GM12878 (cell line): ENCODE results near the gene PHOX2A. TPM values are rescaled to one million over a fixed set of nuclear protein-coding genes. Genes with fewer than 3 reads are reported as not detected.

Source experiments
- ATAC-seq: fragments of 200-7000 bp; cut with Tn5 transposase; 3 replicates; pipeline ENCODE4 v1.9.1; 2020; ENCODE audit warnings: mild to moderate bottlenecking, moderate library complexity
- BruUV-seq: library from RNA; stranded (reverse); fragments of 400-500 nt; replicated peaks from 2 replicates; lab custom pipeline; 2021; lab: Mats Ljungman, UMichigan
- CTCF ChIA-PET: fragments of 300-600 bp; sonication (Branson Sonifier 250); formaldehyde crosslinking; extraction: SDS; loops from one replicate; lab custom pipeline; 2021; ENCODE audit warnings: inconsistent platforms; lab: Yijun Ruan, JAX
- POLR2A ChIA-PET: fragments of 350-600 bp; formaldehyde crosslinking; extraction: SDS; loops from one replicate; lab custom pipeline; 2021; ENCODE audit warnings: inconsistent platforms; lab: Charles Lee
- RAD21 ChIA-PET: fragments of 300-600 bp; sonication (Branson Sonifier 250); formaldehyde crosslinking; loops from one replicate; lab custom pipeline; 2023; ENCODE audit warnings: antibody characterized with exemption; ENCODE audit not compliant: unreplicated experiment; lab: Charles Lee
- SMC1A ChIA-PET: fragments of 300-600 bp; sonication (Branson Sonifier 250); formaldehyde crosslinking; loops from one replicate; lab custom pipeline; 2023; ENCODE audit not compliant: unreplicated experiment, uncharacterized antibody; lab: Charles Lee
- DNase-seq: peaks from one replicate; pipeline ENCODE4 v3.0.0-alpha.2; 2011; ENCODE audit warnings: low read depth, low spot score
- FAIRE-seq: peaks from 3 replicates; lab custom pipeline; 2011; peaks lifted over from hg19 to GRCh38; lab: Jason Lieb, UNC
- H2AFZ ChIP-seq: 2 replicates; pipeline ENCODE4 v1.6.0; 2011; ENCODE audit warnings: low read depth, low read length, control low read depth; ENCODE audit not compliant: control insufficient read depth
- H3K27ac ChIP-seq: 2 replicates; pipeline ENCODE4 v1.5.1; 2011; ENCODE audit warnings: control low read depth; ENCODE audit not compliant: control insufficient read depth, insufficient read depth
- H3K27me3 ChIP-seq, 2 experiments: replicated peaks in 1 of 2; 2 replicates each; pipeline versions ENCODE4 v1.6.0 to v1.6.1; 2011; ENCODE audit warnings: low read length in 1 of 2; ENCODE audit not compliant: control insufficient read depth in 2 of 2, insufficient read depth in 2 of 2
- H3K36me3 ChIP-seq, 2 experiments: 2 replicates each; pipeline ENCODE4 v1.5.1; 2011; ENCODE audit warnings: low read length in 1 of 2; ENCODE audit not compliant: control insufficient read depth in 2 of 2, insufficient read depth in 2 of 2
- H3K4me1 ChIP-seq: 2 replicates; pipeline ENCODE4 v1.6.1; 2011; ENCODE audit warnings: mild to moderate bottlenecking, low read length, moderate library complexity, mixed read lengths; ENCODE audit not compliant: control insufficient read depth, insufficient read depth
- H3K4me2 ChIP-seq: 2 replicates; pipeline ENCODE4 v1.6.0; 2011; ENCODE audit warnings: control low read depth; ENCODE audit not compliant: control insufficient read depth, insufficient read depth
- H3K4me3 ChIP-seq: fragments of 200-600 bp; sonication (generic); 2 replicates; pipeline ENCODE4 v1.5.1; 2016
- H3K79me2 ChIP-seq: 2 replicates; pipeline ENCODE4 v1.6.0; 2011; ENCODE audit warnings: low read length; ENCODE audit not compliant: control insufficient read depth, insufficient read depth
- H3K9ac ChIP-seq: 2 replicates; pipeline ENCODE4 v1.8.0; 2011; ENCODE audit warnings: low read length, control low read depth, mixed read lengths; ENCODE audit not compliant: control insufficient read depth, insufficient read depth
- H3K9me3 ChIP-seq: replicated peaks from 3 replicates; pipeline ENCODE4 v1.5.1; 2011; ENCODE audit warnings: mild to moderate bottlenecking, low read length; ENCODE audit not compliant: control insufficient read depth, insufficient read depth
- H4K20me1 ChIP-seq: 2 replicates; pipeline ENCODE4 v1.6.0; 2011; ENCODE audit not compliant: control insufficient read depth, insufficient read depth
- CHD1 ChIP-seq: IDR thresholded peaks from 2 replicates; pipeline ENCODE4 v1.6.1; 2012; ENCODE audit warnings: low read depth, low read length, improper control_type of control experiment
- RUNX3 ChIP-seq: IDR thresholded peaks from 2 replicates; pipeline ENCODE4 v1.6.1; 2012; ENCODE audit warnings: low read length, inconsistent platforms
- WGBS: methylation state at CpG from one replicate; pipeline ENCODE4 v1.1.6; 2016; ENCODE audit warnings: low lambda C conversion rate; ENCODE audit not compliant: insufficient replicate concordance, insufficient coverage; ENCODE audit errors: missing lambda C conversion rate; 5-methylcytosine and 5-hydroxymethylcytosine counted together
- in situ Hi-C: fragments of 300-500 bp; cut with MboI; formaldehyde crosslinking; loops from 9 replicates; pipeline ENCODE4 v1.14.3; 2018; ENCODE audit warnings: mixed read lengths
- intact Hi-C: fragments of 100-400 bp; cut with micrococcal nuclease; formaldehyde crosslinking; loops from one replicate; pipeline ENCODE4 v1.14.2; 2022; ENCODE audit not compliant: unreplicated experiment
- polyA plus RNA-seq, 11 experiments: library from polyadenylated mRNA; depleted of rRNA in 4 of 11; unstranded in 6 of 11; stranded (reverse) in 5 of 11; fragments of >200 nt; fragmentation: Nextera tagmentation in 4 of 11; fragmentation: Illumina TruSeq in 1 of 11; extraction: Ambion mirVana in 4 of 11; extraction: Trizol in 1 of 11; gene quantifications; 1 replicate in 1 of 11; 2 replicates in 10 of 11; pipeline versions ENCODE4 v1.2.1 to v1.2.3, GENCODE V29; 2011 to 2016; ENCODE audit warnings: inconsistent platforms in 2 of 11, missing spikeins in 2 of 11, low read depth in 1 of 11
- total RNA-seq, 4 experiments: library from RNA; depleted of rRNA in 3 of 4; stranded (reverse); fragments of >200 nt in 3 of 4; fragmentation: Illumina TruSeq in 1 of 4; extraction: Trizol in 1 of 4; gene quantifications; 2 replicates each; pipeline versions ENCODE4 v1.2.1 to v1.2.3, GENCODE V29; 2013 to 2021
- TF ChIP-seq, protein P1 (sequence below): IDR thresholded peaks from 2 replicates; pipeline ENCODE4 v1.6.1; 2011; ENCODE audit warnings: borderline replicate concordance, low read depth, mild to moderate bottlenecking, moderate library complexity, low read length; ENCODE audit not compliant: insufficient read depth, poor library complexity, severe bottlenecking
- TF ChIP-seq, protein P2 (sequence below): IDR thresholded peaks from 2 replicates; pipeline ENCODE4 v1.6.1; 2011; ENCODE audit warnings: low read depth, low read length, improper control_type of control experiment, borderline replicate concordance

The PHOX2A gene
- total and polyA plus RNA-seq, 10 of the 15 experiments (the other 5 are each of a cell fraction or from before 2014, with no cell fraction given), result not detected

DNA sequence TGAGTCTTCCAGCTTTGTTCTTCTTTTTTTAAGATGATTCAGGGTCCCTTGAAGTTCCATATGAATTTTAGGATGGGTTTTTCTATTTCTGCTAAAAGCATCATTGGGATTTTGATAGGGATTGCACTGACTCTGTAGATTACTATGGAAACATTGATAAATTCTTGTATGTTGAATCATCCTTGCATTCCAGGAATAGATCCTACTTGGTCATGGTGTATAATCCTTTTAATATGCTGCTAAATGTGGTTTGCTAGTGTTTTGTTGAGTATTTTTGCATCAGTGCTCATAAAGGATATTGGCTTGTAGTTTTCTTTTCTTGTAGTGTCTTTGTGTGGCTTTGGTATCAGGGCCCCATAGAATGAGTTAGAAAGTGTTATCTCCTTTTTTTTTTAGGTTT is 34.9 kb upstream of the PHOX2A start:
- no peak overlapping the region for H3K4me2 ChIP-seq
- H3K4me3 ChIP-seq, result no peak overlapping the region
- H3K36me3 ChIP-seq, result no peaks in the 10 kb centered on the region
- BruUV-seq, result no TSS peak
- no peaks in the 10 kb centered on the region for H3K79me2 ChIP-seq
- ATAC-seq (no peak), DNase-seq (no peak), FAIRE-seq (no peak)
- in situ Hi-C loops (no loop called here), intact Hi-C loops (no loop called here)
- no peak overlapping the region for H3K9ac ChIP-seq
- ChIA-PET POLR2A (no interaction called here), SMC1A (no interaction called here), CTCF (interaction anchor here (0.6 kb wide), 1 partner anchor 68 kb away, joined by 3 read pairs; no protein-coding TSS in a partner anchor)
- H3K9me3 ChIP-seq, result no peaks in the 10 kb centered on the region; the same call in 2 of the 3 replicates
- H3K27ac ChIP-seq, result no peak overlapping the region
- no peaks in the 10 kb centered on the region; a peak in 1 of 4 replicates for H3K27me3 ChIP-seq
- no peaks in the 10 kb centered on the region for H3K4me1 ChIP-seq
- H4K20me1 ChIP-seq, result no peaks in the 10 kb centered on the region
- TF ChIP-seq RUNX3, result no peak
- TF ChIP-seq, protein P1, sequence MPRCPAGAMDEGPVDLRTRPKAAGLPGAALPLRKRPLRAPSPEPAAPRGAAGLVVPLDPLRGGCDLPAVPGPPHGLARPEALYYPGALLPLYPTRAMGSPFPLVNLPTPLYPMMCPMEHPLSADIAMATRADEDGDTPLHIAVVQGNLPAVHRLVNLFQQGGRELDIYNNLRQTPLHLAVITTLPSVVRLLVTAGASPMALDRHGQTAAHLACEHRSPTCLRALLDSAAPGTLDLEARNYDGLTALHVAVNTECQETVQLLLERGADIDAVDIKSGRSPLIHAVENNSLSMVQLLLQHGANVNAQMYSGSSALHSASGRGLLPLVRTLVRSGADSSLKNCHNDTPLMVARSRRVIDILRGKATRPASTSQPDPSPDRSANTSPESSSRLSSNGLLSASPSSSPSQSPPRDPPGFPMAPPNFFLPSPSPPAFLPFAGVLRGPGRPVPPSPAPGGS, result no peak
- TF ChIP-seq, all 136 proteins: peak for 0
- no peak overlapping the region for H2AFZ ChIP-seq
- RAD21 ChIA-PET, result no interaction called here

DNA sequence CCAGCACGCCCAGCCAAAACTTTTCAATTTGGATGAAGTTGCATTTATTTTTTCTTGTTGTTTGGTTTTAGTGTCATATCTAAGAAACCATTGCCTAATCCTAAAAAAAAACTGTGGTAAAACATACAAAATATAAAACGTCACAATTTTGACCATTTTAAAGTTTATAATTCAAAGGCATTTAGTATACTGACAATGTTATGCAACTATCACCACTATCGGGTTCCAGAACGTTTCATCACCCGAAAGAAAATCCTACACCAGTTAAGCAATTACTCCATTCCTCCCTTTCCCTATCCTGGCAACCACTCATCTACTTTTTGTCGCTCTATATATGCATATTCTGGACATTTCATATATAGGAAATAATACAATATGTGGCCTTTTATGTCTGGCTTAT is 30.5 kb upstream of the PHOX2A start:
- Histone ChIP-seq H3K36me3 (no peaks in the 10 kb centered on the region), H3K9ac (no peak overlapping the region), H3K9me3 (no peaks in the 10 kb centered on the region; the same call in 2 of the 3 replicates), H3K4me1 (0 out of 2 replicates have a peak, but pooled peaks cover 2% of the 10 kb centered on the region), H2AFZ (no peak overlapping the region), H3K4me2 (no peak overlapping the region), H4K20me1 (no peaks in the 10 kb centered on the region), H3K27me3 (no peaks in the 10 kb centered on the region; a peak in 1 of 4 replicates), H3K79me2 (no peaks in the 10 kb centered on the region), H3K27ac (no peak overlapping the region), H3K4me3 (no peak overlapping the region)
- FAIRE-seq, result no peak
- ChIA-PET SMC1A (no interaction called here), RAD21 (no interaction called here), CTCF (no interaction called here), POLR2A (no interaction called here)
- in situ Hi-C loops, result no loop called here
- DNase-seq, result no peak
- intact Hi-C loops, result loop anchor here (5.0 kb wide), 1 partner anchor 158 kb away; the partner anchor contains the start of gene CLPB
- TF ChIP-seq CHD1, result no peak
- TF ChIP-seq, protein P2, sequence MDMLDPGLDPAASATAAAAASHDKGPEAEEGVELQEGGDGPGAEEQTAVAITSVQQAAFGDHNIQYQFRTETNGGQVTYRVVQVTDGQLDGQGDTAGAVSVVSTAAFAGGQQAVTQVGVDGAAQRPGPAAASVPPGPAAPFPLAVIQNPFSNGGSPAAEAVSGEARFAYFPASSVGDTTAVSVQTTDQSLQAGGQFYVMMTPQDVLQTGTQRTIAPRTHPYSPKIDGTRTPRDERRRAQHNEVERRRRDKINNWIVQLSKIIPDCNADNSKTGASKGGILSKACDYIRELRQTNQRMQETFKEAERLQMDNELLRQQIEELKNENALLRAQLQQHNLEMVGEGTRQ, result no peak
- WGBS, result 74% methylated on average over 6 of the region's 6 CpGs
- BruUV-seq, result no TSS peak
- no peak for ATAC-seq
